ENCODE results near the gene TMBIM6.
"Not testable (repeated sequence)": the region's sequence is repeated elsewhere in the genome, so short reads cannot be mapped to it uniquely, and the experiment has no call there.

TMBIM6 gene, protein sequence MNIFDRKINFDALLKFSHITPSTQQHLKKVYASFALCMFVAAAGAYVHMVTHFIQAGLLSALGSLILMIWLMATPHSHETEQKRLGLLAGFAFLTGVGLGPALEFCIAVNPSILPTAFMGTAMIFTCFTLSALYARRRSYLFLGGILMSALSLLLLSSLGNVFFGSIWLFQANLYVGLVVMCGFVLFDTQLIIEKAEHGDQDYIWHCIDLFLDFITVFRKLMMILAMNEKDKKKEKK

DNA sequence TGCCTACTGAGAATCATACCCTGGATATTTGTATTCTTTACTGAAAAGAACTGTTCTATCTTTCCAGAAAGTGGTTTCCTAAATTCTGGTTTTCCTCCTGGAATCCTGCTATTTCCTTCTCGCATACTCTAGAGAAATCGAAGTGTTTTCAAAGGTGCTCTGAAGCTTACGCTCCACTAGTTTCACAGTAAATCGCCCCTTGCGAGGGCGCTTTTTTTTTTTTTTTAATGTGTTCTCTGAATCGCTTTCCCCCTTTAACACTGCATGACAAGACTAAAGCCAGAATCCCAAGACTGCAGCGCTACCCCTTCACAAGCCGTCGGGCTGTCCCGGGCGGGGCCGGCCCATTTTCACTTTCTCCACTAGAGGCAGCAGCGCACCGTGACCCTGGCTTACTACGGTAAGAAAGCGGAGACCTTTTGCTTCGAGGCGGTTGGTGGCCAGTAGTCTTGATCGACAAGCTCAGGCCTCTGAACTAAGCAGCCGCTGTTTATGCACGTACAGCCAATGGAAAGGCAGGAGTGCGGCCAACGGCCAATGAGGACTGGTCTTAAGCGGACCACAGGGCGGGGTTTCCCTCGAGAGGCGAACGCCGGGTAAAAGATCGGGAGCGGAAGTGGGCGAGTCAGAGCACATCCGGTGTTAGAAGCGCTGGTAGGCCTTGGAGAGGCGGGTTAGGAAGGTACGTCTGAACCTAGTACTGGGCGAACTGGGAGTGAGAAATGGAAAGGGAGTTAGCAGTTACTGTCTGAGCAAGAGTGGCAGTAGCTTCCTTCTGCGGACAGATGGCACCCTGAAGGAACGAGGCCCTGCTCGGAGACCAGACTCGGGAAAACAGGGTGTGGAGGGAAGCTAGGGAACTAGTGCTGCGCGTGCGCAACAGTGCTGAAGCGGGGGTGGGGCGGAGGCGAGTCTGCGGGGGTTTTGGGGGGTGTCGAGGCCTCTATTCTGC is at the start of gene TMBIM6:
Gene TMBIM6 (plus strand): TSS at position 628 of the 952 bp plus-strand sequence. CDS start 10,937 bp downstream, outside the sequence.
- in situ Hi-C loops (cut with HindIII; ENCODE audit: low sequenced_read_pairs), result no loop called here

DNA sequence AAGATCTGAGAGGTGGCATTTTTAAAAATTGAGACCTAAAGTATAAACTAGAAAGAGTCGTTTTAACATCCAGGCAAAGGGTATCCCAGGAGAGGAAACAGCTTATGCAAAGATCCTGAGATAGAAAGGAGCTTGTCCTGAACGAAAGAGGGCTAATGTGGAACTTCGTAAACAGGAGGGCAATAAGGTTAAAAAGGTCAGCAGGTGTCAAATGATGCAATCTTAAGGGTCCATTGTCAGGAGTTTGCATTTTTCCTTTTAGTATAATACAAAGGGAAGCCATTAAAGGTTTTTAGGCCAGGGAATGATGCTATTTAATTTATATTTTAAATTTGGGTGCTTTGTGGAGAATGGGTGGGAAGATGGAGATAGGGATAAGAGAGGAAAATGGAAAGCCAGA is 48.5 kb upstream of the TMBIM6 start:
- in situ Hi-C loops (cut with HindIII; ENCODE audit: low sequenced_read_pairs), result no loop called here

DNA sequence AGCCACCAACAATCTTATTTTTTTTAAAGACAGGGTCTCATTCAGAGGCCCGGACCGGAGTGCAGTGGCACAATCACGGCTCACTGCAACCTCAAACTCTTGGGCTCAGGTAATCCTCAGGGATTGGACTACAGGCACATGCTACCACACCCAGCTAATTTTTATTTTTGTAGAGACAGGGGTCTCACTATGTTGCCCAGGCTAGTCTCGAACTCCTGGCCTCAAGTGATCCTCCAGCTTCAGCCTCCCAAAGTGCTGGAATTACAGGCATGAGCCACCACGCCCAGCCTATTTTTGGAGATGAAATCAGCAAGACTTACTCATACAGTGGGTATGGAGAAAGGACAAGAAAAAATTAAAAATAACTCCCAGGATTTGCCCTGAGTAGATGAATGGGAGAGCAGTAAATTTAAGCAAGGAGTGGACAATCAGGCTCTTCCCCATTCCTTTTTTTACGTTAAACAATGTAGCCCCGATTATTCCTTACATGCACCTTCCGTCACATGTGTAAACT is 47.4 kb upstream of the TMBIM6 start:
- in situ Hi-C loops (cut with HindIII; ENCODE audit: low sequenced_read_pairs), result no loop called here

DNA sequence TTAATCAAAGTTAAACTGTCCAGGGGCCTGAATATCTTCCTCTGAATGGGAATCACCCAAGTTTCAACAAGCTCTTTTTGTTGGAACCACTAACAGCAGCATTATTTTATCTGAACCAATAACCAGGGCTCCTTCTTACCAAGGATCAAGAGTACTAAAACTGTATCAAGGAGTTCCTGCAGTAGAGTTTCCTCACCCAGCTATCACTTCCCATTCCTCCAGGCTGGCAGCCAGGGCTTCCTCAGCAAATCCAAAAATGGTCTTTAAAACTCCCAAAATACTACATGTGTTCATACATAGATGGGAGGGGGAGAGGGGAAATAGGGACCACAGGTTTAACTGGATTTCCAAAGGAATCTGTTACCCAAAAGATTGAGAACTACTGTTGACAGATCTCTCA is 44.6 kb upstream of the TMBIM6 start:
- in situ Hi-C loops (cut with HindIII; ENCODE audit: low sequenced_read_pairs), result no loop called here

DNA sequence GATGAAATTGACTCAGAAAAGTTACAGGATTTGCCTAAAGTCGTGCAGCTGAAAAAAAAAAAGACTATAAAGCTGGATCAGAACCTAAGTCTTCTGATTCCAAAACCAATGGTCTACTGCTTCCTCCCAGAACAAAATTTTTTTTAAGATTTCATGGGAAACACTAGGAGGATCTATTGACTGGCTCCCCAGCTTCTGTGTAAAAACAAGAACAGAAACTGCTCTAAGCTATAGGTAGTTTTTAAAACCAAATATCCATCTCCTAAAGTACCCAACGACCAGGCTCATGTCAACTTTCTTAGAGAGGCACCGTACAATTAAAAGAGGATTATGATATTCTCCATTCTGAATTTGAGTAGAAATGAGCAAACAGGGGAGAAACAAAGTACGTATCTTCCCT is 43.5 kb upstream of the TMBIM6 start:
- in situ Hi-C loops (cut with HindIII; ENCODE audit: low sequenced_read_pairs), result no loop called here

DNA sequence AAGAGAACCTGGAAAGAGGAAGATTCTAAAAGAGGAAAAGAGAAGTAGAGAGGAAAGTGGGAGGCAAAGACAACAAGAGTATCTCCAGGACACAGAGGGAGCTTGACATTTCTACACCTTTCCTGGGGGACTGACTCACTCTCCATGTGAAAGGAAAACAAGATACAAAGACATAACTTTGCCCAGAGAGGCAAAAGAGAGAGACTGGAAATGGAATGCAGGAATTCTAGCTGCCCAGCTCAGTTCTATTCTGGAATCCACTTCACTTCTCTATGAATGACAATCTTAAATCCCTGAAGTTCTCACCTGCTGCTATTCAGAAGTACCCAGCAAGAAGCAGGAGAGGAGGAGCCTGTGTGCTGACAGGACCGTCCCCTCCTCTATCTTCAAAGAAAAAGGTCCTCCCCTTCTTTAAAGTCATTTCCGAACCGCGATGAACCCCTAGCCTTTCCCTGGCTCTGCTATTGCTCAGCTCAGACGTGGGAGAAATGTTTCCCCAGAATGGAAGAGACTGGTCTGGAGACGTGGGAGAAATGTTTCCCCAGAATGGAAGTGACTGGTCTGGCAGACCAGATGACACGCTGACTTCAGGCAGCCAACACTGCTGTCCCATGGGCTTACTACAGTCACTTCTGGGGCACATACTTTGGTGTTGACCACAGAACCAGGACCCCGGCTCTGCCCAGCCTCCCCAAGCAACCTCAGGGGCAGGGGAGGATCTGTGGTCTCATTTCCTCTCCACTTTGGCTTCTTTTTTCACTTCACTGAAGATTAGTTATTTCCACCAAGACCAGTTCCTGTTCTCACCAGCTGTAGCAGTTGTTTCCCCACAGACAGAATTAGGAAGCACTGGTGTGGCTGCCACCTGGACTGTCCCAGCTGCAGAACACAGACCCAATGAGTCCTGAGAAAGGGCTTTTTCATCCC is 42.5 kb upstream of the TMBIM6 start:
- in situ Hi-C loops (cut with HindIII; ENCODE audit: low sequenced_read_pairs), result no loop called here

DNA sequence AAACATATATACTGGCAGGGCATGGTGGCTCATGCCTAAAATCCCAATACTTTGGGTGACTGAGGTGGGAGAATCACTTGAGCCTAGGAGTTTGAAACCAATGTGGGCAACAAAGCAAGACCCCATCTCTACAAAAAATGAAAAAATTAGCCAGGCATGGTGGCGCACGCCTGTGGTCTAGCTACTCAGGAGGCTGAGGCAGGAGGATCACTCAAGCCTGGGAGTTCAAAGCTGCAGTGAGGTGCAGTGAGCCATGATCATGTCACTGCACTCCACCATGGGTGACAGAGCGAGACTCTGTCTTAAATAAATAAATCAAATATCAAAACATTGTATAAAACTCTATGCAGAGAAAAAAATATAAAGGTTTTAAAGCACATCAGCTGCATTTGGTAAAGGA is 39.3 kb upstream of the TMBIM6 start:
- in situ Hi-C loops (cut with HindIII; ENCODE audit: low sequenced_read_pairs), result no loop called here

DNA sequence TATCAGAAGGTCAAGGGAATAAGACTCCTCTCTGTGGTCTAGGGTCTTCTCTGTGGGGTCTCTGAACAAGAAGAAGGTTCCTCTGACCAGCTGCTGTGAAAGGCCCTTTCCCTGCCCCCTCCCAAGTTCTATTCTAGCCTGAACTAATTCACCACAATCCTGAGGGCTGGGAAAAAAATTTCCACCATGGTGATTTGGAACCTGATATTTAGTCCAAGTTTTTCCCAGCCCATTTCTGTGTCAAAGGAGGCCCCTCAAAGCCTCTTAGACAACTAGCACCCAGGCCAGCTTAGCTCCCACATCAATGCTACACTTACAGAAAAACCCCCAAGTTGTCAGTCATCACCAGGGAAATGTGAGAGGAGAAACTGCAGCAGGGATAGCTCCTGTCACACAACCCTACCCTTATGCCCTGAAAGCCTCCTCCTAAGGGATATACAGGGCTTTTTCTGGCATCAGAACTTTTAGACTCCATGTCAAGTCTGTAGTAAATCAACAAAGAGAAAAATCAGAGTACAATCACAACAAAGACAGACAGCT is 38.6 kb upstream of the TMBIM6 start:
- in situ Hi-C loops (cut with HindIII; ENCODE audit: low sequenced_read_pairs), result no loop called here

DNA sequence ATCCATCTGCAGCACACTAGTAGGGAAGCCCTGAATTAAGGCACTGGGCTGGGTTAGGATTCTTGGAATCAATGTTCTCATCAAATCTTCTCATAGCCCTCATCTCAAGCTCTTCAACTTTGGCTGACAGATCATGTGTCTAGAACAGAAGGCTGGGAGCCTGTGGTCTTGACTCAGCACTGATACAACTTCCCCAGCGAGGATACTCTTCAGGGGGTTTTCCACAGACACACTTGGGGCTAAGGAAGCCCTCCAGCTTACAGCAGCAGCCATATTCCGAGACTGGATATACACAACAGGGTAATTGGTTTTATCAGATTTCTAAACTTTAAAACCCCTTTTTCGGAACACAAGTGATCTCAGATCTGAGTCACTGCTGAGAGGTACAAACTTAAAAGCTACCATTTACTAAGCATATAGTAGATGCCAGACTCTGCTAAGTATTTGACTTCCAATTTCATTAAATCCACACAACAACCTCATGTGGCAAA is 37.7 kb upstream of the TMBIM6 start:
- in situ Hi-C loops (cut with HindIII; ENCODE audit: low sequenced_read_pairs), result no loop called here

DNA sequence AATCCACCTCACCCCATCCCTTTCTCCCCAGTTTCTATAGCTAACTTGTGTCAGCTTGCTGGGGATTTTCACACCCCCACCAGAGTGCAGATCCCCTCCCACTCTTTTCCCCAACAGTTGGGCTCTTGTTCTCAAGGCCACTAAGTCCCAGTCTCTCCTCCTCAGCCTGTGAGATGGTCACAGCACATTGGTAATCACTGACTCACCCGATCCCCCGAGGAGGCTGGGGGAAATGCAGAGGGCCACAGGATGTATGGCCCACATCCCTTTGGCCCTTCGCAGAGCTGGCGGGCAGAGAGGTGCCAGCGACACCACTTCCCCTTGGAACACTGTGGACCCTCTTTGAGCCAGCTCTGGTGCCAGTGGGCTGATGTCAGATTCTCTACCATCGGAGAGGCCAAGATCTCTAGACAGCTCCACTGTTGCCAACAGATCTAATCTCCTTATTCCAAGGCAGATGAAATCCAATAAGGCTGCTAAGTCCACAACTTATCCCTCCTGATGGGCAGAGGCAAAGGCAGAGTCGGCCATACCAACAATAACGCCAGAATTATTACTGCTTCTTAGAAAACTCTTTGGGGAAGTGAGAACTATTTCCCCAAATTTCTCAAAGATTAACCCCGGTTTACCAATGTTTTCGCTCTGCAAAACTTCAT is 35.8 kb upstream of the TMBIM6 start:
- in situ Hi-C loops (cut with HindIII; ENCODE audit: low sequenced_read_pairs), result no loop called here

DNA sequence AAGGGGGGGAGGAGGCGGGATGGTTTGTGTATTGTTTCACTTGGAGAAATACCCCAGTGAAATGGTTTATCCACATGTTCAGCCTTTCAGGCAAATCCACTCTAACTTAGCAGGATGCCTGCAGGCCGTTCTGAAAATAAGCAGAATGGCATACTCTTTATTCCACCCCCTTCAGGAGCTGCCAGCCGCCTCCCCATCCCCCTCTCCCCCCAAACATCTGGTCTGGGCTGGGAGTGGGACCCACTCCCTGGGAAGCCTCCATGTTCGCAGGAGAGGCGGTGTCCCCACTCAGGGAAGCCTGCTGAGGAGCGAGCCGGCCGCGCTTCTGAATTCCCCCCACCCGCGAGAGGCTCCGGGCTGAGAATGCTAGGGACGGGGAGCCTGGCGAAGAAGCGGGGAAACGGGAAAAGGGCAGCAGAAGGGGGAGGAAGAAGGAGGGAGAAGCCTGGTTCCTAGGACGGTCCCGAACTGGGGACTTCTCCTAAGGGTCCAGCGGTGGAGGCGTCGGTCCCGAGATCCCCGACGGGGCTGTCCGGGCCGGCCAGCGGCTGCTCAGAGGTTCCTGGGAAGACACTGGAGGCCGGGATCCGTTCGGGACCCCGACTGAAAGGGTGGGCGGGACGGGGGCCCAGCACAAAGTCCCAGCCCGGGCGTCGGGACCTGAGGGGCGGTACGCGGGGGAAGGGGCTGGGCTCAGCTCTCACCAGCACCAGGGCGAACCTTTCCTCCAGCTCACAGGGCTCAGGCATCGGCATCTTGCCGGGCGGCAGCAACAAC is 34.8 kb upstream of the TMBIM6 start:
- in situ Hi-C loops (cut with HindIII; ENCODE audit: low sequenced_read_pairs), result no loop called here

DNA sequence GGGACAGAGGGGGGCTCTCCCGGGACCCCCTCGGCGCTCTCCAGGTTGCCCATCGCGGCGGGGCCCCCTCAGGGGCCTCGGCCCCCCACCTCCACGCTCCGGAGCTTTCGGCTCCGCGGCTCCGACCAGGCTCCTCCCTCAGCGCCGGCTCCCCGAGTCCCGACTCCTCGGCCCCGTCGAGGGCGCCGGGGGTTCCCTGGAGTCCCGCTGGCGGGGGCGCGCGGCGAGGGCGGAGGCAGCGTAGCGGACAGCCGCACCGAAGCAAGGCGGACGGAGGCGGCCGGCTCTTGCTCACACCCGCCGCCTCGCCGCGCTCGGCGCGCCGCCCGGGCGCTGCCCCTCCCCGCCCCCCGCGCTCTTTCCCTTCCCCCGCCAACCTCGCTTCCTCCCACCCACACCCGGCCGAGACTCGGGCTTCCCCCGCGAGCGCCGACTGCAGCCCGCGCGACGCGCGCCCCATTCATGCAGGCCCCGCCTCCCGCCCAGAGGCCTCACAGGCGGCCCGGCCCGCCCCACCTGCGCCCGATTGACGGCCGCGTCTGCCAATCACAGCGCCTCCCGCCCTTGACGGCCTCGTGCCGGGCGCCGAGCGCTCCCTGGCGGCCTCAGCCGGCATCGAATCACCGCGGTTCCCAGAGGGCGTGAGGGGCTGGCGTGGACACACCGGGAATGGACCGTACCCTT is 34.1 kb upstream of the TMBIM6 start, which contains the start of gene FMNL3:
Gene FMNL3 (minus strand): TSS at position 278 of the 684 bp plus-strand sequence. CDS start 225 bp downstream, at position 53.
- in situ Hi-C loops (cut with HindIII; ENCODE audit: low sequenced_read_pairs), result no loop called here

DNA sequence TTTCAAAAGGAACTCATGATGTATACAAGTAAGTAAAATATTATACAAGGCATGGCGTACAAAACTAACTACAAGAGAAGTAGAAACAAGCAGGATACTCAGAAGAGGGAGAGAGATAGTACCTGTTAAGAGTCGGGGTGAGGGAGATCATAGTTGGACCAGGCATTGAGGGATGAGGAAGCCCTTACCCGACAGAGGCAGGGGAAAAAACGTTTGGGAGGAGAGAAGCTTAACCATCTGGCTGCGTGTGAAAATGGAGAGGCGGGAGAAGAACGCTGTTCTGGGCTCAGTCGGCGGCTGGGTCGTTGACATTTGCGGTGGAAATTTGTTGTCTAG is 33.6 kb upstream of the TMBIM6 start:
- in situ Hi-C loops (cut with HindIII; ENCODE audit: low sequenced_read_pairs), result no loop called here

DNA sequence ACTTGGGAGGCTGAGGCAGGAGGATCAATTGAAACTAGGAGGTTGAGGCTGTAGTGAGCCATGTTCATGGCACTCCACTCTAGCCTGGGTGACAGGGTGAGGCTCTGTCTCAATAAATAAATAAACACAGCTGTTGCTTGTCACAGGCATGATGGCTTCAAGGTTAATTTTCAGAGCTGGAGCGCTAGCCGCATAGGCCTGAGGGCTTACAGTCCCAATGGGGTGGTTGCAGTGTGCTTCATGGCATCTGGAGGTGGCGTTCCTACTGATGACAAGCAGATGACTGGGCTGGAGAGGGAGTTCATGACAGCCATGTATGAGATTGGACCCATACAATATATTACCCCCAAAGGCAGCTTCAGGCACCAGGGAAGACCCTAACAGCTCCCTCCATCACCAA is 32.5 kb upstream of the TMBIM6 start:
- in situ Hi-C loops (cut with HindIII; ENCODE audit: low sequenced_read_pairs), result no loop called here

DNA sequence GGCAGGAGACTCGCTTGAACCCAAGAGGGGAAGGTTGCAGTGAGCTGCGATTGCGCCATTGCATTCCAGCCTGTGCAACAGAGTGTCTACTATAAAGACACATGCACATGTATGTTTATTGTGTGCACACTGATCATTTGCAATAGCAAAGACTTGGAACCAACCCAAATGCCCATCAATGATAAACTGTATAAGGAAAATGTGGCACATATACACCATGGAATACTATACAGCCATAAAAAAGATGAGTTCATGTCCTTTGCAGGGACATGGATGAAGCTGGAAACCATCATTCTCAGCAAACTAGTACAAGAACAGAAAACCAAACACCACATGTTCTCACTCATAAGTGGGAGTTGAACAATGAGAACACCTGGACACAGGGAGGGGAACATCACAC is 27.4 kb upstream of the TMBIM6 start:
- in situ Hi-C loops (cut with HindIII; ENCODE audit: low sequenced_read_pairs), result not testable (repeated sequence)

DNA sequence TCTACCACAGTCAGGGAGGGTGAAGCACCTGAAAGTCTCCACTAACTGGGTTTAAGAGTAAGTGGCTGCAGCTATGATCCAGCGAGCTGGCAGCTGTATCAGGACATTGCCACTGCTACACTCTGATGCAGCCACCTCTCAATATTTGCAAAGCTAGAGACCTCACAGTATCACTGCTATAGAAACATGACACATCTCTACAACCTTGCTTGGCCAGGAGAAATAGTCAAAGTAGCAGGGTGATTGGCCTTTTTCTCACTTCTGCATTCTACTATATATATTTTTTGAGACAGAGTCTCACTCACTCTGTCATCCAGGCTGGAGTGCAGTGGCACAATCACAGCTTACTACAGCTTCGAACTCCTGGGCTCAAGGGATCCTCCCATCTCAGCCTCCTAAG is 24.8 kb upstream of the TMBIM6 start:
- in situ Hi-C loops (cut with HindIII; ENCODE audit: low sequenced_read_pairs), result no loop called here

DNA sequence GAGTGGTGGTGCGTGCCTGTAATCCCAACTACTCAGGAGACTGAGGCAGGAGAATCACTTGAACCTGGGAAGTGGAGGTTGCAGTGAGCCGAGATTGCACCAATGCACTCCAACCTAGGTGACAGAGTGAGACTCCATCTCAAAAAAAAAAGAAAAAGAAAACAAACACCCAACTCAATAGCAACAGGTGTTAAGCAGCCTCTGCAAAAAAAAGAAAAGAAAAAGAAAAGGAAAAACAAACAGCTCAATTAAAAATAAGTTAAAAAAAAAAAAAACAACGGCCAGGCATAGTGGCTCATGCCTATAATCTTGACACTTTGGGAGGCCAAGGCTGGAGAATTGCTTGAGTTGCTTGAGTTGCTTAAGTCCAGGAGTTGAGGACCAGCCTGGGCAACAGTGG is 23.6 kb upstream of the TMBIM6 start:
- in situ Hi-C loops (cut with HindIII; ENCODE audit: low sequenced_read_pairs), result not testable (repeated sequence)

DNA sequence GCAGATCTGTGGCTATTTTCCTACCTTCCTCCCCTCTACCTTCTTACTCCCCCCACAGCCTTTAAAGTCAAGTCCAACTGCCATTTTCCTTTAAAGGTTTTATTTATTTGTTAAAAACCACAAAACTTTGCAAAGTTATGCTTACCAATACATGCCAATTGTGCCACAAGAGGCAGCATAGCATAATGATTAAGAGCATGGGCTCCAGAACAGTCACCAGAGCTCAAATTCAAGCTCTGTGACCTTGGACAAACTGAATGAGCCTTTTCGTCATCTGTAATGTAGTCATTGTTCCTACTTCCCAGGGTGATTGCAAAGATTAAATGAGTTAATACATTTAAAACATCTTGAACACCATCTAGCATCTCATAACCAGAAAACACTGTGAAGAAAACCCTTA is 21.1 kb upstream of the TMBIM6 start:
- in situ Hi-C loops (cut with HindIII; ENCODE audit: low sequenced_read_pairs), result no loop called here

DNA sequence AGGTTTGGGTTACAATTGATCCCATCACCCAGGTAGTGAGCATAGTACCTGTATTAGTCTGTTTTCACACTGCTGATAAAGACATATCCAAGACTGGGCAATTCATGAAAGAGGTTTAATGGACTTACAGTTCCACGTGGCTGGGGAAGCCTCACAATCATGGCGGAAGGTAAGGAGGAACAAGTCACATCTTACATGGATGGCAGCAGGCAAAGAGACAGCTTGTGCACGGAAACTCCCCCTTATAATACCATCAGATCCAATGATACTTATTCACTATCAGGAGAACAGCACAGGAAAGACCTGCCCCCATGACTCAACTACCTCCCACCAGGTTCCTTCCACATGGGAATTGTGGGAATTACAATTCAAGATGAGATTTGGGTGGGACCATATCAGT is 20.0 kb upstream of the TMBIM6 start:
- in situ Hi-C loops (cut with HindIII; ENCODE audit: low sequenced_read_pairs), result not testable (repeated sequence)

All from DLD1 (cell line).